ENCODE measurements around the gene DNER. TPM values are rescaled to one million over a fixed set of nuclear protein-coding genes. Genes with fewer than 3 reads are reported as not detected.
A peak's percentile ranks its signal among the peaks of the same experiment; 100 is the strongest.

Gene DNER
- total and polyA plus RNA-seq, 2 experiments from 2014 or later, result not detected

DNA sequence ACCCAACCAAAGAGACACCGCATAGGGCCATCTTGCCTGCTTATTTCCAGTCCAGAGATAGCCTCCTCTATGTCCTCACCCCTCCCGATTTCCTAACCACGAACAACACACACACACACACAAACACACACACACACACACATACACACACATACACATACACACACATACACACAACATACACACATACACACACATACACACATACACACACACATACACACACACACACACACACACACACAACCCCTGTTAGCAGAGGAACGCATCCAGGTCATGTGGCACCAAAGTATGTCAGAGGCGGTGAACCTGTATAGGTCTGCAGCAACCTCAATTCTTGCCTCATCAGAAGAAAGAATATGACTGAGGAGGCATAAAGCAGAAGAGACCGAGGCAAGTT is 18.5 kb upstream of the DNER start:
- Histone ChIP-seq H3K4me3 (no peak overlapping the region), H3K27ac (no peak overlapping the region), H3K36me3 (no peaks in the 10 kb centered on the region), H3K27me3 (no peaks in the 10 kb centered on the region), H3K4me1 (ENCODE audit: low read depth) (no peaks in the 10 kb centered on the region), H3K9me3 (ENCODE audit: low read depth) (no peaks in the 10 kb centered on the region)
- TF ChIP-seq, protein P1, sequence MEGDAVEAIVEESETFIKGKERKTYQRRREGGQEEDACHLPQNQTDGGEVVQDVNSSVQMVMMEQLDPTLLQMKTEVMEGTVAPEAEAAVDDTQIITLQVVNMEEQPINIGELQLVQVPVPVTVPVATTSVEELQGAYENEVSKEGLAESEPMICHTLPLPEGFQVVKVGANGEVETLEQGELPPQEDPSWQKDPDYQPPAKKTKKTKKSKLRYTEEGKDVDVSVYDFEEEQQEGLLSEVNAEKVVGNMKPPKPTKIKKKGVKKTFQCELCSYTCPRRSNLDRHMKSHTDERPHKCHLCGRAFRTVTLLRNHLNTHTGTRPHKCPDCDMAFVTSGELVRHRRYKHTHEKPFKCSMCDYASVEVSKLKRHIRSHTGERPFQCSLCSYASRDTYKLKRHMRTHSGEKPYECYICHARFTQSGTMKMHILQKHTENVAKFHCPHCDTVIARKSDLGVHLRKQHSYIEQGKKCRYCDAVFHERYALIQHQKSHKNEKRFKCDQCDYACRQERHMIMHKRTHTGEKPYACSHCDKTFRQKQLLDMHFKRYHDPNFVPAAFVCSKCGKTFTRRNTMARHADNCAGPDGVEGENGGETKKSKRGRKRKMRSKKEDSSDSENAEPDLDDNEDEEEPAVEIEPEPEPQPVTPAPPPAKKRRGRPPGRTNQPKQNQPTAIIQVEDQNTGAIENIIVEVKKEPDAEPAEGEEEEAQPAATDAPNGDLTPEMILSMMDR (IDR thresholded peaks at IDR 0.05; ENCODE audit: low read depth, low read length), result no peak
- no peak for DNase-seq (ENCODE audit: low read depth in 1 of 2, low spot score in 1 of 2)

DNA sequence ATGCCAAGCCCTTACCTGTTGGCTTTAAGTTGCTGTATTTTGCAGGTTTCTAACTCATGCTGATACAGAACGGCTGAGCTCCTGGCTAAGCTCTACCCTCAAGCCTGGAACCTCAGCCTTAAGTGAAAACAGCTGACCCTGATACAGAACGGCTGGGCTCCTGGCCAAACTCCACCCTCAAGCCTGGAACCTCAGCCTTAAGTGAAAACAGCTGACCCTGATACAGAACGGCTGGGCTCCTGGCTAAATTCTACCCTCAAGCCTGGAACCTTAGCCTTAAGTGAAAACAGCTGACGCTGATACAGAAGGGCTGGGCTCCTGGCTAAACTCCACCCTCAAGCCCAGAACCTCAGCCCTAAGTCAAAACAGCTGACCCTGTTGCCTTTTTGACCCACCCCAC is 17.6 kb upstream of the DNER start:
- peak in 1 of 2 donors; percentile 80 for DNase-seq (ENCODE audit: low read depth in 1 of 2, low spot score in 1 of 2)
- Histone ChIP-seq H3K27me3 (no peaks in the 10 kb centered on the region), H3K27ac (no peak overlapping the region), H3K4me3 (no peak overlapping the region), H3K36me3 (no peaks in the 10 kb centered on the region), H3K9me3 (ENCODE audit: low read depth) (no peaks in the 10 kb centered on the region), H3K4me1 (ENCODE audit: low read depth) (no peaks in the 10 kb centered on the region)
- TF ChIP-seq, protein P1 (IDR thresholded peaks at IDR 0.05; ENCODE audit: low read depth, low read length), result no peak

DNA sequence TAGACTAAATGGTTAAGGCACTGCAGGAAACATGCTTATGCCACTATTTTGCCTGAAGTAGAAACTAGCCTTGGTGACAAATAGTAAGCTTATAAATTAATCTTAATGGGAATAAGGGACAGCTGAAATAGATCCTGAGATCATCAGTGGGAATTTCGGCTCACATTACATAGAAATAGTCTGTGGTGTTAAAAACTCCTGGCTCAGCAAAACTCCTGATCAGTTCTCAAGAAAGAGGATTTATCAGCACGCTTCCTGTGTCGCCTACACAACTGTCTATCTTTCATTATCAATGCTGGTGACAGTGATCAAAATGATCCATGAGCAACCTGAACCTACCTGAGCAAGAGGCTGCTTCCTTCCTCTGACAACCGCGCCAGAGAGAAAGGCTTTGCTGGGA is 17.0 kb upstream of the DNER start:
- no peaks in the 10 kb centered on the region for H3K36me3 ChIP-seq
- no peaks in the 10 kb centered on the region for H3K4me1 ChIP-seq (ENCODE audit: low read depth)
- no peak overlapping the region for H3K27ac ChIP-seq
- TF ChIP-seq, protein P1 (IDR thresholded peaks at IDR 0.05; ENCODE audit: low read depth, low read length), result no peak
- H3K4me3 ChIP-seq, result no peak overlapping the region
- DNase-seq (ENCODE audit: low read depth in 1 of 2, low spot score in 1 of 2), result no peak
- no peaks in the 10 kb centered on the region for H3K27me3 ChIP-seq
- no peaks in the 10 kb centered on the region for H3K9me3 ChIP-seq (ENCODE audit: low read depth)

DNA sequence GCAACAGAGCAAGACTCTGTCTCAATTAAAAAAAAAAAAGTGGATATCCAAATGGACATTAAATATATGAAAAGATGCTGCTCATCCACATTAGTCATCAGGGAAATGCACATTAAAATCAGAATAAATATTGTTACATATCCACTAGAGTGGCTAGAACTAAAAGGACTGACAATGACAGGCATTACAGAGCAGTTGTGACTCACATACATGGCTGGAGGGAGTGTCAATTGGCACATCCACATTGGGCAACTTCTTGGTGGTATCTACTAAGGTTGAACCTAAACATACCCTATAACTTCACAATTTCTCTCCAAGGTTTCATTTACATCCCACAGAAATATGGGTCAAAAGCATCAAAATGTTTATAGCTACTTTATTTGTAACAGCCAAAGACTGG is 14.0 kb upstream of the DNER start:
- Histone ChIP-seq H3K27me3 (peaks cover 12% of the 10 kb centered on the region), H3K4me3 (no peak overlapping the region), H3K4me1 (ENCODE audit: low read depth) (no peaks in the 10 kb centered on the region), H3K36me3 (no peaks in the 10 kb centered on the region), H3K9me3 (ENCODE audit: low read depth) (no peaks in the 10 kb centered on the region), H3K27ac (no peak overlapping the region)
- TF ChIP-seq, protein P1 (IDR thresholded peaks at IDR 0.05; ENCODE audit: low read depth, low read length), result no peak
- DNase-seq (ENCODE audit: low read depth in 1 of 2, low spot score in 1 of 2), result no peak

DNA sequence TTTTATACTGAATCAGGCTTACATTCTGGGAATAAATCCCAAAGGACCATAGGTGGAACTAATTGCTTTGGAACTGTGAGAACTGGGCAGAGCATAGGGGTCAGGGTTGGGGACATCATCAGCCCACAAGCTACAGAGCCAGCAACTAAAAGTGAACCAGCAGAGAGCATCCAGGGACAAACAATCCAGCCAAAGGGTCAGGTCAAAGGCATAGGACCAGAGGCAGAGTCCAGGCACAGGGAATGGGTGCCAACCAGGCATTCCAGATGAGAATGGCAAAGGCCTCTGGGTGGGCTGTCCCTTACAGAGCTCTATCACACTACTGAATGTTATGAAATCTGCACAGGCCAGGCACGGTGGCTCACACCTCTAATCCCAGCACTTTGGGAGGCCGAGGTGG is 12.3 kb upstream of the DNER start:
- no peak for DNase-seq (ENCODE audit: low read depth in 1 of 2, low spot score in 1 of 2)
- no peaks in the 10 kb centered on the region for H3K36me3 ChIP-seq
- H3K4me1 ChIP-seq (ENCODE audit: low read depth), result no peaks in the 10 kb centered on the region
- TF ChIP-seq, protein P1 (IDR thresholded peaks at IDR 0.05; ENCODE audit: low read depth, low read length), result no peak
- H3K27ac ChIP-seq, result no peak overlapping the region
- no peaks in the 10 kb centered on the region for H3K9me3 ChIP-seq (ENCODE audit: low read depth)
- peaks cover 13% of the 10 kb centered on the region for H3K27me3 ChIP-seq
- no peak overlapping the region for H3K4me3 ChIP-seq

All from cardiac muscle cell (in vitro differentiated cells and primary cell).